ENCODE measurements around the gene CGB5.
"Not testable (repeated sequence)": the region's sequence is repeated elsewhere in the genome, so short reads cannot be mapped to it uniquely, and the experiment has no call there.

CGB5 gene

DNA sequence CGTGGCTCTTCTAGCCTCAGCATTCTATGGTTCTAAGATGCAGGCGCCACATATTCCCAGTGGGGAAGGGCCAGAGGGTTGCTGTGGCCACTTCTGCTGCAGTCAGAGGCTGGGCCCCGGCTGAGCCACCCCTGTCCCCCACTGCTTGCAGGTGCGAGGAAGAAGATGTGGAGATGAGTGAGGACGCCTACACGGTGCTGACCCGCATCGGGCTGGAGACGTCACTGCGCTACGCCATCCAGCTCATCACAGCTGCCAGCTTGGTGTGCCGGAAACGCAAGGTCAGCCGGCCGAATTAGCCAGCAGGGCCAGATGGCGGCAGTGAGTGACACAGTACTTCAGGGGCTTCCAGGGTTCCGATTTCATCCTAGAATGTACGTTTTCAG, 28.8 kb upstream of the CGB5 start:
- Histone ChIP-seq H3K27ac (ENCODE audit: low read depth, low read length) (no peak overlapping the region), H3K9ac (ENCODE audit: low read length) (no peak overlapping the region), H3K9me3 (ENCODE audit: control insufficient read depth, insufficient read depth, low read depth, low read length) (no peaks in the 10 kb centered on the region), H3K36me3 (ENCODE audit: control insufficient read depth, insufficient read depth, low read length) (peaks cover 63% of the 10 kb centered on the region), H3K4me3 (ENCODE audit: low read depth, low read length) (no peak overlapping the region), H3K27me3 (ENCODE audit: control insufficient read depth, insufficient read depth, low read length) (peaks cover 17% of the 10 kb centered on the region), H3K4me1 (ENCODE audit: control insufficient read depth, insufficient read depth, low read length) (peaks cover 14% of the 10 kb centered on the region)

DNA sequence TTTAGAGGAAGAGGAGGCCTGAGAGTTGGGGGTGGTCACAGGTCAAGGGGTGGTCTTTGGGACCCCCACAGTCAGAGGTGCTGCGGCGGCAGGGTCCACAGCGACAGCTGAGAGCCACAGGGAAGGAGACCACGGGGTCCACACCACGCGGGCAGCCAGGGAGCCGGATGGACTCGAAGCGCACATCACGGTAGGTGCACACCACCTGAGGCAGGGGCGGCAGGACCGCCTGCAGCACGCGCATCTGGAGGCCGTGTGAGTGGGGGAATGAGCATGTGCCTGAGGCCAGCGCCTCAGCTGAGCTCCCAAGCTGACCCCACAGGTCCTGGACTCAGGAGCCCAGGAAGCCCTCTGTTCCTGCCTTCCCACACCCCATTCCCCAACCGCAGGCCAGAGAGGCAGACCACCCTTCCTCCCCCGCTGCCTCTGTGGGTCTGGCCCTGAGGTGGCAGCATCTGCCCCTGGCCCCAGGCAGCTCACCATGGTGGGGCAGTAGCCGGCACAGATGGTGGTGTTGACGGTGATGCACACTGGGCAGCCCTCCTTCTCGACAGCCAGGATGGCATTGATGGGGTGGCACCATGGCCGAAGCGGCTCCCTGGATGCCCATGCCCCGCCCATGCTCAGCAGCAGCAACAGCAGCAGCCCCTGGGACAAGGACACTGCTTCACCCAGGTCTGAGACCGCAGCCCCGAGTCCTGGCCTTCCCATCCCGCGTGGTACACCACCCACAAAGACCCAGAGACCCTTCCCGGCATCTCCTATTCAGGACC, 27.4 kb upstream of the CGB5 start:
- no peak overlapping the region for H3K9ac ChIP-seq (ENCODE audit: low read length)
- H3K9me3 ChIP-seq (ENCODE audit: control insufficient read depth, insufficient read depth, low read depth, low read length) = no peaks in the 10 kb centered on the region
- H3K27me3 ChIP-seq (ENCODE audit: control insufficient read depth, insufficient read depth, low read length) = peaks cover 31% of the 10 kb centered on the region
- no peak overlapping the region for H3K4me3 ChIP-seq (ENCODE audit: low read depth, low read length)
- peaks cover 50% of the 10 kb centered on the region for H3K36me3 ChIP-seq (ENCODE audit: control insufficient read depth, insufficient read depth, low read length)
- peaks cover 27% of the 10 kb centered on the region for H3K4me1 ChIP-seq (ENCODE audit: control insufficient read depth, insufficient read depth, low read length)
- no peak overlapping the region for H3K27ac ChIP-seq (ENCODE audit: low read depth, low read length)

DNA sequence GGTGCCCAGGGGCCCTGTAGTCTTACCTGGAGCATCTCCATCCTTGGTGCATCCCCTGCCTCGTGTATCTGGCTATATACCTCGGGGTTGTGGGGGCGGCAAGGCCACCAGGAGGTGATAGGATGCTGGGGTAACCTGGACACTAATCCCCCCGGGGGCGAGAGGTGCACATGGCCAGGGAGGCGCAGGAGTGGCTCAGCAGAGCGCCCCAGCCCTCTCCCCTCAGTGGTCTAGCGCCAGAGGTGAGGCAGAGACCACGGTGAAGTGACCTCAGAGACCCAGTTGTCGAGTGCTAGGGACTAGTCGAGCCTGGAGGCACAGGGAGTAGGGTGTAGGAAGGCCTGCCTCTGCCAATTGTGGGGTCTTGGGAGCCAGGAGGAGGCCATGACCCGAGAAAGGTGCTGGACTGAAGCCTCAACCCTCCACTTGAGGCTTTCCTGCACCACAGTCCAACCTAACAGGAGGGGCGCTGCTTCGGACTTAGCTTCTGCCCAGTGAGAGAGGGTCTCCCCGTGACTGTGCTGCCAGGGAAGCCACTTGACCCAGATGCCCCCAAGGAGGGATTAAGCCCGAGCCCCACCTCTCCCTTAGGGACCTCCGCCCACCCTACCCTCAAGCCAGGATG, 26.5 kb upstream of the CGB5 start, which contains the start of gene LHB:
TSS of gene LHB (minus strand) at position 51 of the 625 bp plus-strand sequence. CDS start at position 41, 10 bp downstream.
- H3K27me3 ChIP-seq (ENCODE audit: control insufficient read depth, insufficient read depth, low read length) = peaks cover 37% of the 10 kb centered on the region
- H3K4me3 ChIP-seq (ENCODE audit: low read depth, low read length) = peak within 1 kb of the TSS; percentile 82

DNA sequence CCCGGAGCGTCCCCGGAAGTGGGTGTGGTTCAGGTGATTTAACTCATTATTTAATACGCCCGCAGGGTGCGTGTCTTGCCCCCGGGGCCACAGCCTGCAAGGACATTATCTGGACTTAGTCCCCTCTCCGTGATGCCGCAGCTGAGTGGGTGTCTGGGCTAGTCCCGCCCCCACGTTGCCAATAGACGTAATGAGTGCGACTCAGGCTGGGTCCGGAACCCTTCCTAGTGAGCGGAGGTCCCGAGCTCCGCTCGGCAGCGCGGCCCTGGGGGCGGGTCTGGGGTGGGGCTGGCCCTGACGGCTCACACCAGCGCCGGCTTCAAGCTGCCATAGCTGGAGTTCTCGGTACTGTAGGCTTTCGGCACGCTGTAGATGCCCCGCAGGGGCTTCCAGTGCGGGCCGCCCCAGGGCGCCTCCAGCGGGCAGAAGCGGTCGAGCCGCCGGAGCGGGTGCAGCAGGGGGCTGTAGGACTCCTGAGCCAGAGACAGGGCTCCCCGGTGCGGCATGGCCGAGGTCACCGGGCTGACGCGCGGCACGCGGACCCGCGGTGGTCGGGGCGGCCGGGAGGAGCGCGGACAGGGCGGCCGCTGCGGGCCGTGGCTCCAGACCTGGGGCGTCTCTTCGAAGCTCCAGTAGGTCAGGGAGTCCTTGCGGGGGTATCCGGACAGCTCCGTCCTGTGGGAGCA, 25.8 kb upstream of the CGB5 start:
- Histone ChIP-seq H3K4me3 (ENCODE audit: low read depth, low read length) (peak overlapping the region; percentile 82), H3K9ac (ENCODE audit: low read length) (peak overlapping the region; percentile 30), H3K27ac (ENCODE audit: low read depth, low read length) (no peak overlapping the region), H3K27me3 (ENCODE audit: control insufficient read depth, insufficient read depth, low read length) (peaks cover 37% of the 10 kb centered on the region), H3K36me3 (ENCODE audit: control insufficient read depth, insufficient read depth, low read length) (peaks cover 34% of the 10 kb centered on the region), H3K9me3 (ENCODE audit: control insufficient read depth, insufficient read depth, low read depth, low read length) (no peaks in the 10 kb centered on the region), H3K4me1 (ENCODE audit: control insufficient read depth, insufficient read depth, low read length) (peaks cover 30% of the 10 kb centered on the region)

More for the DNA sequence above, 26.5 kb upstream of the CGB5 start, which contains the start of gene LHB:
- Histone ChIP-seq H3K9ac (ENCODE audit: low read length) (peak within 1 kb of the TSS; percentile 30), H3K9me3 (ENCODE audit: control insufficient read depth, insufficient read depth, low read depth, low read length) (no peaks in the 10 kb centered on the region), H3K4me1 (ENCODE audit: control insufficient read depth, insufficient read depth, low read length) (peaks cover 30% of the 10 kb centered on the region), H3K27ac (ENCODE audit: low read depth, low read length) (no peak within 1 kb of the TSS), H3K36me3 (ENCODE audit: control insufficient read depth, insufficient read depth, low read length) (peaks cover 41% of the 10 kb centered on the region)

DNA sequence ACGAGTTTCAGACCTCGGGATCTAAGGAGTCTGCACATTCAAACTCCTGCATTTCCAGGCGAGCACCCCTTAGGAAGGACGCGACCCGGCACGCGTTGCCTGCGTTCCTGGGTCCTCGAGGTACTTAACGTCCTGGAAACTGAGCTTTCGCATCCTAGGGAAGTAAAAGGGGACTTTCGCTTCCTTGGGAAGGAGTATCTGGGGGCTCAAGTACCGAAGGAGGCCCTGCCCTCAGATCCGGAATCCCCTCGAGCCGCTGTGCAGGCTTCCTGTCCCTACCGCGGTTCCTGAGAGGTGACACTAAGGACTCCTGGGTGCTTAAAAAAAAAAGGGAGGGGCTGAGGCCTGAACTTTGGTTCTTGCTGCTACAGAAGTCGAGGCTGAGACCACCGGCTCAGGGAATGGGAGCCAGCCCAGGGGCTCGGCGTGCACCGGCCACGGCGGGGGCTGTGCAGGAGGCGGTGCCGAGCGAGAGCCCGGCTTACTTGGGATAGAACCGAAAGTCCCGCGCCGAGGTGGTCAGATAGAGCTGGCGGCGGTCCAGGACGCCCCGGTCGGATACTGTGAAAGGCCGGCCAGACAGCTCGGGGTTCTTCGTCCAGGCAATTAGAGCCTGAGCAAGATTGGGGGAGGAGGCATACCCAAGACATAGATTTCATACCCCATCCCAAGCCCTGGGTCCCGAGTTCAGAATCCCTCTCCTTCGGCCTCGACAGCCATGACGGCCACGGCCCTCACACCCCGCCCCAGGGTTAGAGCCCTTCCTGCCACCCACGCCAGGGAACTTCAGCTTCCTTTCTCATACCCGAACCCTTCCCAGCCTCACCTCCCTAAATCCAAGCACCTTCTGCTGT, 25.0 kb upstream of the CGB5 start:
- H3K27me3 ChIP-seq (ENCODE audit: control insufficient read depth, insufficient read depth, low read length) = peaks cover 37% of the 10 kb centered on the region
- peaks cover 29% of the 10 kb centered on the region for H3K36me3 ChIP-seq (ENCODE audit: control insufficient read depth, insufficient read depth, low read length)
- peak overlapping the region; percentile 30 for H3K9ac ChIP-seq (ENCODE audit: low read length)
- H3K9me3 ChIP-seq (ENCODE audit: control insufficient read depth, insufficient read depth, low read depth, low read length); H3K27ac ChIP-seq (ENCODE audit: low read depth, low read length): not testable (repeated sequence)
- H3K4me1 ChIP-seq (ENCODE audit: control insufficient read depth, insufficient read depth, low read length) = peaks cover 30% of the 10 kb centered on the region
- peak overlapping the region; percentile 82 for H3K4me3 ChIP-seq (ENCODE audit: low read depth, low read length)

GRCh38 chr19:49019242-49019932, 24.3 kb upstream of the CGB5 start:
- H3K4me3 ChIP-seq (ENCODE audit: low read depth, low read length) = peak overlapping the region; percentile 82

GRCh38 chr19:49020342-49020741, 23.3 kb upstream of the CGB5 start:
- Histone ChIP-seq H3K27me3 (ENCODE audit: control insufficient read depth, insufficient read depth, low read length) (peaks cover 37% of the 10 kb centered on the region), H3K9me3 (ENCODE audit: control insufficient read depth, insufficient read depth, low read depth, low read length) (no peaks in the 10 kb centered on the region), H3K27ac (ENCODE audit: low read depth, low read length) (no peak overlapping the region), H3K4me1 (ENCODE audit: control insufficient read depth, insufficient read depth, low read length) (peaks cover 30% of the 10 kb centered on the region), H3K36me3 (ENCODE audit: control insufficient read depth, insufficient read depth, low read length) (peaks cover 12% of the 10 kb centered on the region), H3K4me3 (ENCODE audit: low read depth, low read length) (0 out of 2 replicates have a peak overlapping the region, but pooled peaks have one; percentile 82), H3K9ac (ENCODE audit: low read length) (no peak overlapping the region)

More at GRCh38 chr19:49019242-49019932, 24.3 kb upstream of the CGB5 start:
- Histone ChIP-seq H3K4me1 (ENCODE audit: control insufficient read depth, insufficient read depth, low read length) (peaks cover 30% of the 10 kb centered on the region), H3K36me3 (ENCODE audit: control insufficient read depth, insufficient read depth, low read length) (peaks cover 21% of the 10 kb centered on the region), H3K9me3 (ENCODE audit: control insufficient read depth, insufficient read depth, low read depth, low read length) (no peaks in the 10 kb centered on the region), H3K9ac (ENCODE audit: low read length) (peak overlapping the region; percentile 64), H3K27me3 (ENCODE audit: control insufficient read depth, insufficient read depth, low read length) (peaks cover 37% of the 10 kb centered on the region), H3K27ac (ENCODE audit: low read depth, low read length) (no peak overlapping the region; the same call in 1 of the 2 replicates)

DNA sequence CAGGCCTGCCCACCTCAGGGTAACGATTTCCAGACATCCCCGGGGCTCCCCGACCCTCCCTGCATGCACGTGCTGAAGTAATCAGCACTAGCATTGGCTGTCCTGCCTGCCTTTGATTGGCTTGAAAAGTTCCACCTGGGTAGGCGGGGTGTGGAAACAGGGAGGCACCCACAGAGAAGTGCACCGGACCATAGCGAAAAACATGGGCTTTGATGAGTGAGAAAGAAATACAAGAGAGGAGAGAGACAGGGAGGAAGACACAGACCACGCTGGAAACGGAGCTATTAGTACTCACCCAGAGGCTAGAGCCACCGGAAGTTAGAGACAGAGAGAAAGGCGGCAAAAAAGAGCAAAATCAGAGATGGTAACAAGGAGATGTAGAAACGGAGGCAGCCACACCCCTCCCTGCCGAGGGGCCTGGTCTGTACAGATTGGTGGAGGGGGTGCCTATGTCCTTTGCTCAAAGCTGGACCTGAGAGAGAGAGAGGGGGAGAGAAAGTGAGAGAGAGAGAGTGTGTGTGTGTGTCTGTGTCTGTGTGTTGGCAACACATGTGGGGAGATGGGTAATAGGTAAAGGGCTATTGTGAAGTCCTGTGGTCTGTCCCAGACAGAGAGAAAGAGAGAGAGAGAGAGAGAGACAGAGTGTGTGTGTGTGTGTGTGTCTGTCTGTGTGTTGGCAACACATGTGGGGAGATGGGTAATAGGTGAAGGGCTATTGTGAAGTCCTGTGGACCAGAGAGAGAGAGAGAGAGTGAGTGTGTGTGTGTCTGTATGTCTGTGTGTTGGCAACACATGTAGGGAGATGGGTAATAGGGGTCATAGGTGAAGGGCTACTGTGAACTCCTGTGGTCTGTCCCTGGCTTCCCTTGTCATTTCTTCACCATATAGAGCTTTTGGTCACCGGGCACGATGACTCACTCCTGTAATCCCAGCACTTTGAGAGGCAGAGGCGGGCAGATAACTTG, 22.4 kb upstream of the CGB5 start:
- Histone ChIP-seq H3K27ac (ENCODE audit: low read depth, low read length) (no peak overlapping the region), H3K9ac (ENCODE audit: low read length) (no peak overlapping the region)

GRCh38 chr19:49022116-49022515, 21.5 kb upstream of the CGB5 start:
- H3K4me3 ChIP-seq (ENCODE audit: low read depth, low read length) = no peak overlapping the region
- no peaks in the 10 kb centered on the region for H3K9me3 ChIP-seq (ENCODE audit: control insufficient read depth, insufficient read depth, low read depth, low read length)
- H3K9ac ChIP-seq (ENCODE audit: low read length) = no peak overlapping the region
- H3K36me3 ChIP-seq (ENCODE audit: control insufficient read depth, insufficient read depth, low read length) = no peaks in the 10 kb centered on the region
- H3K4me1 ChIP-seq (ENCODE audit: control insufficient read depth, insufficient read depth, low read length) = peaks cover 28% of the 10 kb centered on the region
- no peak overlapping the region for H3K27ac ChIP-seq (ENCODE audit: low read depth, low read length)
- peaks cover 37% of the 10 kb centered on the region for H3K27me3 ChIP-seq (ENCODE audit: control insufficient read depth, insufficient read depth, low read length)

More for the DNA sequence above, 22.4 kb upstream of the CGB5 start:
- peaks cover 37% of the 10 kb centered on the region for H3K27me3 ChIP-seq (ENCODE audit: control insufficient read depth, insufficient read depth, low read length)
- peaks cover 30% of the 10 kb centered on the region for H3K4me1 ChIP-seq (ENCODE audit: control insufficient read depth, insufficient read depth, low read length)
- H3K9me3 ChIP-seq (ENCODE audit: control insufficient read depth, insufficient read depth, low read depth, low read length) = no peaks in the 10 kb centered on the region
- peaks cover 3% of the 10 kb centered on the region for H3K36me3 ChIP-seq (ENCODE audit: control insufficient read depth, insufficient read depth, low read length)
- H3K4me3 ChIP-seq (ENCODE audit: low read depth, low read length) = no peak overlapping the region
